H1 (cell line): Measurements from ENCODE around the gene FKRP. TPM values are rescaled to one million over a fixed set of nuclear protein-coding genes. Genes with fewer than 3 reads are reported as not detected.

ENCODE experiments used
- CTCF ChIA-PET: fragments of 300-600 bp; sonication (Branson Sonifier 250); formaldehyde crosslinking; loops from one replicate; lab custom pipeline; 2021; ENCODE audit not compliant: partially characterized antibody; lab: Charles Lee
- POLR2A ChIA-PET: fragments of 300-600 bp; sonication (Branson Sonifier 250); formaldehyde crosslinking; loops from one replicate; lab custom pipeline; 2021; ENCODE audit warnings: inconsistent platforms; ENCODE audit not compliant: partially characterized antibody; lab: Charles Lee
- DNase-seq, 2 experiments: peaks; one replicate each; pipeline versions ENCODE4 v3.0.0 to v3.0.0-alpha.2; 2010 to 2022; ENCODE audit warnings: low spot score in 2 of 2, low read depth in 1 of 2, mixed read lengths in 1 of 2
- FAIRE-seq: peaks from 2 replicates; lab custom pipeline; 2011; peaks lifted over from hg19 to GRCh38; lab: Jason Lieb, UNC
- H2AFZ ChIP-seq: 2 replicates; pipeline ENCODE4 v1.8.1; 2012; ENCODE audit warnings: low read length, inconsistent platforms
- H2AK5ac ChIP-seq: 2 replicates; pipeline ENCODE4 v1.6.1; 2013; ENCODE audit warnings: low read depth, low read length
- H2BK120ac ChIP-seq: replicated peaks from 2 replicates; pipeline ENCODE3; 2013; ENCODE audit warnings: low read depth, low read length, inconsistent platforms
- H2BK12ac ChIP-seq: 2 replicates; pipeline ENCODE4 v1.6.1; 2013; ENCODE audit warnings: low read depth, low read length
- H2BK15ac ChIP-seq: 2 replicates; pipeline ENCODE4 v1.6.1; 2013; ENCODE audit warnings: low read length
- H2BK20ac ChIP-seq: 2 replicates; pipeline ENCODE4 v1.6.1; 2013; ENCODE audit warnings: low read length
- H2BK5ac ChIP-seq: 2 replicates; pipeline ENCODE4 v1.6.1; 2013; ENCODE audit warnings: low read depth, low read length
- H3K14ac ChIP-seq: 2 replicates; pipeline ENCODE4 v1.6.1; 2013; ENCODE audit warnings: inconsistent platforms; ENCODE audit not compliant: insufficient read length
- H3K18ac ChIP-seq: 2 replicates; pipeline ENCODE4 v1.6.1; 2013; ENCODE audit warnings: low read length; ENCODE audit errors: extremely low read depth
- H3K23ac ChIP-seq: 2 replicates; pipeline ENCODE4 v1.6.1; 2013; ENCODE audit warnings: inconsistent platforms; ENCODE audit not compliant: insufficient read length
- H3K23me2 ChIP-seq: 2 replicates; pipeline ENCODE4 v1.6.1; 2013; ENCODE audit warnings: low read depth, low read length
- H3K27ac ChIP-seq: 2 replicates; pipeline ENCODE4 v1.6.1; 2011; ENCODE audit warnings: low read depth, low read length, inconsistent platforms
- H3K27me3 ChIP-seq, 4 experiments: replicated peaks in 1 of 4; 1 replicate in 1 of 4; 2 replicates in 3 of 4; pipeline versions ENCODE4 v1.6.1 to v1.8.1; 2011 to 2013; ENCODE audit warnings: low read length in 3 of 4, mild to moderate bottlenecking in 3 of 4, inconsistent platforms in 2 of 4, mixed read lengths in 2 of 4, moderate library complexity in 1 of 4; ENCODE audit not compliant: control insufficient read depth in 3 of 4, insufficient read depth in 3 of 4; ENCODE audit errors: extremely low read depth in 1 of 4
- H3K36me3 ChIP-seq, 4 experiments: 2 replicates each; pipeline versions ENCODE4 v1.6.1 to v1.8.1; 2011 to 2013; ENCODE audit warnings: mild to moderate bottlenecking in 4 of 4, low read length in 3 of 4, moderate library complexity in 2 of 4, control low read depth in 1 of 4, inconsistent platforms in 1 of 4; ENCODE audit not compliant: insufficient read depth in 4 of 4, control insufficient read depth in 2 of 4
- H3K4ac ChIP-seq: replicated peaks from 2 replicates; pipeline ENCODE3; 2013; ENCODE audit warnings: low read length, low read depth, mixed read lengths, inconsistent platforms; ENCODE audit not compliant: insufficient read length
- H3K4me1 ChIP-seq, 4 experiments: replicated peaks in 1 of 4; 1 replicate in 1 of 4; 2 replicates in 3 of 4; pipeline versions ENCODE4 v1.6.1 to v1.8.1; 2011 to 2013; ENCODE audit warnings: low read length in 3 of 4, inconsistent platforms in 2 of 4, mixed read lengths in 1 of 4; ENCODE audit not compliant: insufficient read depth in 4 of 4, control insufficient read depth in 3 of 4
- H3K4me2 ChIP-seq, 2 experiments: 2 replicates each; pipeline versions ENCODE4 v1.6.1 to v1.8.1; 2011 to 2013; ENCODE audit warnings: low read depth in 2 of 2, low read length in 2 of 2, control low read depth in 1 of 2, inconsistent platforms in 1 of 2, mild to moderate bottlenecking in 1 of 2; ENCODE audit not compliant: insufficient read depth in 1 of 2
- H3K4me3 ChIP-seq, 4 experiments: fragments of 200-600, 300-600 bp in 1 of 4; sonication (generic), shearing (Covaris generic), sonication (Bioruptor Twin) in 1 of 4; 2 replicates each; pipeline versions ENCODE4 v1.5.1 to v1.8.1; 2011 to 2016; ENCODE audit warnings: low read length in 4 of 4, low read depth in 3 of 4, control low read depth in 2 of 4, inconsistent platforms in 2 of 4, mild to moderate bottlenecking in 2 of 4, mixed read lengths in 1 of 4, moderate library complexity in 1 of 4; ENCODE audit not compliant: insufficient read depth in 2 of 4; ENCODE audit errors: extremely low read depth in 1 of 4
- H3K56ac ChIP-seq: replicated peaks from 2 replicates; pipeline ENCODE3; 2013; ENCODE audit warnings: low read depth, mild to moderate bottlenecking, mixed read lengths, low read length, inconsistent platforms; ENCODE audit not compliant: insufficient read length
- H3K79me1 ChIP-seq: 2 replicates; pipeline ENCODE4 v1.6.1; 2013; ENCODE audit warnings: low read depth, low read length, control low read depth
- H3K79me2 ChIP-seq, 2 experiments: 2 replicates each; pipeline versions ENCODE4 v1.6.1 to v1.8.1; 2012 to 2013; ENCODE audit warnings: low read length in 2 of 2, mild to moderate bottlenecking in 2 of 2, inconsistent platforms in 1 of 2; ENCODE audit not compliant: insufficient read depth in 2 of 2, control insufficient read depth in 1 of 2
- H3K9ac ChIP-seq, 4 experiments: replicated peaks in 1 of 4; 1 replicate in 1 of 4; 2 replicates in 3 of 4; pipeline versions ENCODE4 v1.6.1 to v1.8.1; 2011 to 2013; ENCODE audit warnings: low read depth in 3 of 4, low read length in 3 of 4, control low read depth in 2 of 4, mild to moderate bottlenecking in 2 of 4, moderate library complexity in 2 of 4, inconsistent platforms in 1 of 4; ENCODE audit errors: extremely low read depth in 1 of 4
- H3K9me3 ChIP-seq, 2 experiments: 2 replicates each; pipeline versions ENCODE4 v1.6.1 to v1.8.1; 2012 to 2013; ENCODE audit warnings: mild to moderate bottlenecking in 2 of 2, moderate library complexity in 2 of 2, control low read depth in 1 of 2, inconsistent platforms in 1 of 2, low read depth in 1 of 2, low read length in 1 of 2, mixed read lengths in 1 of 2; ENCODE audit not compliant: insufficient read depth in 2 of 2
- H4K20me1 ChIP-seq, 2 experiments: replicated peaks in 1 of 2; 2 replicates each; pipeline versions ENCODE3 to v1.8.1; 2011 to 2013; ENCODE audit warnings: inconsistent platforms in 2 of 2, low read length in 2 of 2, mild to moderate bottlenecking in 1 of 2; ENCODE audit not compliant: insufficient read depth in 2 of 2, control insufficient read depth in 1 of 2
- H4K5ac ChIP-seq: 2 replicates; pipeline ENCODE4 v1.6.1; 2013; ENCODE audit warnings: low read length, low read depth, mixed read lengths, inconsistent platforms; ENCODE audit not compliant: insufficient read length
- H4K8ac ChIP-seq: 2 replicates; pipeline ENCODE4 v1.8.0; 2013; ENCODE audit warnings: mild to moderate bottlenecking, moderate library complexity, low read length, inconsistent platforms; ENCODE audit not compliant: insufficient read depth; ENCODE audit errors: extremely low read depth
- H4K91ac ChIP-seq: replicated peaks from 2 replicates; pipeline ENCODE3; 2013; ENCODE audit warnings: low read length, mixed read lengths, inconsistent platforms; ENCODE audit not compliant: insufficient read length
- CBX5 ChIP-seq: fragments of 300-800, 300-1000 bp; sonication (generic); IDR thresholded peaks from 2 replicates; pipeline ENCODE4 v1.7.1; 2016; ENCODE audit warnings: antibody characterized with exemption, low read length, low read depth
- SAP30 ChIP-seq: fragments of 300-600 bp; sonication (generic); IDR thresholded peaks from 2 replicates; pipeline ENCODE4 v1.7.1; 2012; ENCODE audit warnings: low read length, moderate library complexity, mild to moderate bottlenecking, inconsistent platforms; ENCODE audit not compliant: insufficient read depth, insufficient replicate concordance
- WGBS, 2 experiments: shearing (Covaris generic) in 1 of 2; methylation state at CpG; one replicate each; pipeline versions ENCODE4 v1.1.6 to v1.1.7; 2013 to 2015; ENCODE audit warnings: low lambda C conversion rate in 2 of 2, mixed read lengths in 2 of 2, inconsistent platforms in 1 of 2, low coverage in 1 of 2, missing lambda C conversion rate in 1 of 2; ENCODE audit not compliant: insufficient replicate concordance in 2 of 2, insufficient coverage in 1 of 2, insufficient read length in 1 of 2; ENCODE audit errors: extremely low coverage in 1 of 2, missing lambda C conversion rate in 1 of 2; 5-methylcytosine and 5-hydroxymethylcytosine counted together
- polyA plus RNA-seq, 7 experiments: library from polyadenylated mRNA; depleted of rRNA in 3 of 7; stranded (reverse) in 5 of 7; unstranded in 2 of 7; fragments of >200 nt in 5 of 7; fragments of 200-250 nt in 2 of 7; gene quantifications; 1 replicate in 5 of 7; 2 replicates in 1 of 7; 4 replicates in 1 of 7; pipeline versions ENCODE4 v1.2.1 to v1.2.3, GENCODE V29; 2011 to 2013; ENCODE audit warnings: missing spikeins in 2 of 7, mixed read lengths in 2 of 7
- total RNA-seq: library from RNA; stranded (reverse); fragmentation: NEBNext Ultra II Directional; extraction: Animal tissue kit (Norgen Biotek cat#: 25700); gene quantifications from 2 replicates; pipeline ENCODE4 v1.2.1, GENCODE V29; 2021

FKRP gene
- total and polyA plus RNA-seq, 2 of the 8 experiments (the other 6 are each of a cell fraction or from before 2014, with no cell fraction given) = 17.1 to 24.4 TPM

DNA sequence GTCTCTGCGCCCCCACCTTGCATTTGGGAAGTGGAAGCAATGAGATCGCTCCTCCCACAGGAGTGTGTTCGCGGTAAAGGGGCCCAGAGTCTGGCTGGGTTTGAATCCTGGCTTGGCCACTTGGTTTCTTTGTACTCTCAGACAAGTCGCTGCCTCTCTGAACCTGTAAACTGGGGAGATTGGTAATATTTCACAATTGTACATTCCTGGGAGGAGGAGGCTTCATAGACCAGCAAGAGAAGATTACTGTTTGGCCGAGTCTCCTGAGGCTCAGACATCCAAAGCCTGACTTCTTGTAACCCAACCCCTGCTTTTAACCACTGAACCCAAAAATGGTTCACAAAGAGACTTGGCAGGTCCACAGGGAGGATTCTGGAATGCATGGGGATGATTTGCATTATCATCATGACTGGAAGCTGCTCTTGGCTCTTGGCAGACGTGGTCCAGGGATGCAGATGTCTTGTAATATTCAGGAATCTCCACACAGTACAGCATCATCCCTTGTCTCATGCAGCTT is 14.0 kb downstream of the FKRP start:
- Histone ChIP-seq H3K27me3 (no peaks in the 10 kb centered on the region), H4K5ac (no peak overlapping the region), H3K9ac (0 out of 7 replicates have a peak overlapping the region, but pooled peaks of 1 of the 4 experiments have one; percentile 5), H3K79me1 (no peaks in the 10 kb centered on the region), H3K56ac (no peak overlapping the region), H2BK12ac (no peak overlapping the region), H2BK20ac (no peak overlapping the region), H3K4me2 (no peak overlapping the region), H4K91ac (no peak overlapping the region), H3K23me2 (no peaks in the 10 kb centered on the region), H4K20me1 (peaks cover 6 to 7% of the 10 kb centered on the region in 2 experiments), H2BK120ac (no peak overlapping the region), H2AFZ (no peak overlapping the region), H3K4me1 (peaks cover 0 to 5% (median 0%) of the 10 kb centered on the region in 4 experiments; a peak in 4 of 7 replicates), H3K14ac (no peak overlapping the region), H3K36me3 (peaks cover 0 to 16% (median 3%) of the 10 kb centered on the region in 4 experiments; a peak in 4 of 8 replicates), H4K8ac (no peak overlapping the region), H3K23ac (no peak overlapping the region), H2BK15ac (no peak overlapping the region), H3K18ac (no peak overlapping the region), H3K4ac (no peak overlapping the region), H3K4me3 (no peak overlapping the region), H2BK5ac (no peak overlapping the region), H3K27ac (no peak overlapping the region), H3K9me3 (no peaks in the 10 kb centered on the region; a peak in 1 of 4 replicates), H2AK5ac (no peak overlapping the region), H3K79me2 (no peaks in the 10 kb centered on the region)
- no peak for FAIRE-seq
- WGBS, 2 experiments = 75% methylated on average over 7 of the region's 7 CpGs; no CpG with 5 or more reads in 1 of the 2 experiments
- POLR2A ChIA-PET = interaction anchor here (1.0 to 4.0 kb wide), 4 partner anchors 13 to 81 kb away, joined by 3 to 14 read pairs (median 5); partner anchors contain the start of gene SLC1A5
- DNase-seq = no peak
- CTCF ChIA-PET = interaction anchor here (1.0 to 1.5 kb wide), 4 partner anchors 12 to 72 kb away, joined by 3 to 5 read pairs (median 4); no protein-coding TSS in a partner anchor
- TF ChIP-seq SAP30 (no peak), CBX5 (no peak)
